DMS53 treated with DMSO at 0.1 percent for 48 hours (cell line): ENCODE results near the gene IL22RA2.

Experiments used
- DNase-seq: peaks from one replicate; lab custom pipeline; 2025; ENCODE audit not compliant: unreplicated experiment; lab: John Stamatoyannopoulos, UW

Gene IL22RA2

DNA sequence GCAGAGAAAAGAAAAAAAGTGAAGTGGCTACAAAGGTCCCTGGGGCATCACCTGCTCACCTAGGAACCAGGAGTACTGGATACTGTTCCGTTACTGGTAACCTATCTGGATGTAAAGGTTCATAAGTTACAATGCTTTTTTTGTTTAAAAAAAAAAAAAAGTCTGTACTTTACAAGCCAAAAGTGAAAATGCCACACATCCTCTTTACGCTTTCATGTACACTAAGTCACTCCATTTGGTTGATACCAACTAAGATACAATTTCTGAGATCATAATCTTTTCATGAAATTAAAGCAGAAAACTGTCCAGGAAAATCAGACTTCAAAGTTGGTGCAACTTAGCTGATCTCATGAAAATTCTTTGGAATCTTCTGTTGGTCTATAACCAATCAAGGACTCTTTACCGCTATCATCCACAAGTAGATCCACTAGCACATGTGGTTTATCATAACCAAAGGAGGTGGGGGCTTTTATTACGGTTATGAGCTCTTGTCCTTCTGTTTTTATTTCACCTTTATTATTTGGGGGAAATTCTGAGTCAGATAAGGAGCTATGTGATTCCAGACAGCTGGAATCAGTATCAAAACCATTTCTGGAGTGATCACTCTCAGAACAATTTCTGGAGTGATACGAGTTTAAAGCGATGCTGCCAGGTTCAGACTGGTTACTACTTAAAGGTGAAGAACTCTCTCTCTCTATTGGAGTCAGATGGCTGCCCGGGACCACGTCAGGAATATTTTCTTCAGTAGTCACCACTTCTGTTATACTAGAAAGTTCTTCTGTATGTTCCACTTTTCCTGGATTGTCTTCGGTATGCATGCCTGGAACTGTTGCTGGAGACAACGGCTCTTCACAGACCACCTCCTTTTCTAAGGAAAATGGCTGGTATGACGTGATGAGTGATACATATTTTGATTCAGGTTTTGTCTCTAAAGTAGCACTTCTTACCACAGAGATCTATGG lies 24.5 kb upstream of the IL22RA2 start:
- DNase-seq, result no peak

DNA sequence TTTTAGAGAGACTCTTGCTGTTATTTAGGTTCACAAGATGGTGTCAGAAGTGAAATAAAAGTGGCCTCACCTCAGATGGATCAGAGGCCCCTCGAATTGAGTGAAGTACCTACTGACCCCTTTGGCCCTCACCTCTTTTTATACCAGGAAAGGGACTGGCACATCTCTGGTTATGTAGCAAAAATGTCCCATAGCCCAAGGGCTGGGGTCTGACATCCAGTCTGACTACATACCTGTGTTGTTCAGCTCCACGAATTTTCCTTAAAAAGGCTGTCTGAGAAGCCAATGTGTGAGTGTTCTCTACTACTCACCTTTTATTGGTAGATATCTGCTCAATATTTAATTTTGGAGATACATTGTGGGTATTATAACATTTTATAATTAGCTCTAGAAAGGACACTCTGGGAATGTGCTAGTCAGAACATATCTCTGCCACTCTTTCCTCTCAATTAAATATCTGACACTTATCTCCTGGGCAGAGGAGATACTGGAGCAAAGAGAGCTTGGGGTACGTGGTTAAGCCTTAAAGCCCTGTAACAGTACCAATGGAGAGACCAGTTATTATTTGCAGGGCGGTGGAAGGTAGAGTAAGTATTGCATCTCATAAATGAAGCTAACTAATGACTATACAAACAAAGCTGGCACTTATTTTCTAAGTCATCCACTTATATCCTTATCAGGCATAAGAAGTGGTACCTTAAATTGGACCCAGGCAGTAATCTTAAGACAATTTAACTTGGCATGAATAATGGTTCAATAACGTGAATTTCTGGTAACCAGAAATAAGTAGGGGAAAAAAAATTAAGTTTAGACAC lies 20.0 kb upstream of the IL22RA2 start:
- DNase-seq, result no peak

DNA sequence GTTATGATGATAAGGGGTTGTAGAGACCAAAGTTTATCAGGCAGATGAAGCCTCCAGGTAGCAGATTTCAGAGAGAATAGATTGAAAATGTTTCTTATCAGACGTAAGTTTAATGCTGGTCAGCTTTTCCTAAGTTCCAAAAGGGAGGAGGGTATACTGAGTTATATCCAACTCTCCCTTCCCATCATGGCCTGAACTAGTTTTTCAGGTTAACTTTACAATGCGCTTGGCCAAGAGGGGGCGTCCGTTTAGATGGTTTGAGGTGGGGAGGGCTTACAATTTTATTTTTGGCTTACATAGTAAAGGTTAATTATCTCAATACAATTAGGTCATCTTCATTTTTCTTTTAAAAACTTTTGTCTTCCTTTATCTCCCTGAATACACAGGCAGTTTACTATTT lies 19.4 kb upstream of the IL22RA2 start:
- no peak for DNase-seq

GRCh38 chr6:137191670-137192069 lies 18.2 kb upstream of the IL22RA2 start:
- no peak for DNase-seq

DNA sequence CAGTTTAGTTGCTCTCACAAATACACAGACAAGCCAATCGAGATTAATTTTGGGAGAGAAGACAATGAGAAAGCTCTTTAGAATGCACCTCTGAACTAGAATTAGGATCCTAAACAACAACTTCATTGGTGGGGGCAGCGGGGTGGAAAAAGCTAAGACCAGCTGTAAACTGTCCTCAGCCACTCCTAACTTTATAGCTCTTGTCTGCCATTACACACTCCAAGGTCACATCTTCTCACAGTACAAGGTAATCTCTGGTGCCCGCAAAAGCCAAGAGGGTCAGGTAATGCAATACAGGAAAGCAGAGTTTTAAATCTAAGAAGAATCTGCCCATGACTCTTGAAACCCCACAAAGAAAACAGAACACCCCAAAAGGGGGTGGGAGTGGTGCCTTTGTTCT lies 17.8 kb upstream of the IL22RA2 start:
- DNase-seq, result no peak

- DNase-seq, result no peak
Measured at GRCh38 chr6:137190583-137191094, 17.2 kb upstream of the IL22RA2 start.

GRCh38 chr6:137188855-137189254 lies 15.4 kb upstream of the IL22RA2 start:
- DNase-seq, result no peak

DNA sequence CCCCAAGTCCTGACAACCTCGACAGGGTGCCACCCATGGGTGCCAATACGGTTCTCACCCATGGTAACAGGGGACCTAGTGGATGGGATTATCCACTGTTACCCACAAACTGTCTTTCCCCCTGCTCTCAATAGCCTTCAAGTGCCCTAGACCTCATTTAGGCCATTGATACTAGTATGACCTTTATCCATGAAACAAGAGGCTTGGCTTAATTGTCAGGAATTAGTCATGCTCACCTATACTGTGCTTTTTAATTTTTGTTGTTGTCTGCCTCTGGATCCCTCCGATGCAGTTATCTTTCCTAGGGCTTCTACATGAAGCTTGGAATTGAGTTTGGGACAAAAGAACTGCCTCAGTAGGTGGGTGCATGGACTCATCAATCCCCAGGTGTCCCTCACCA lies 11.8 kb upstream of the IL22RA2 start:
- no peak for DNase-seq

DNA sequence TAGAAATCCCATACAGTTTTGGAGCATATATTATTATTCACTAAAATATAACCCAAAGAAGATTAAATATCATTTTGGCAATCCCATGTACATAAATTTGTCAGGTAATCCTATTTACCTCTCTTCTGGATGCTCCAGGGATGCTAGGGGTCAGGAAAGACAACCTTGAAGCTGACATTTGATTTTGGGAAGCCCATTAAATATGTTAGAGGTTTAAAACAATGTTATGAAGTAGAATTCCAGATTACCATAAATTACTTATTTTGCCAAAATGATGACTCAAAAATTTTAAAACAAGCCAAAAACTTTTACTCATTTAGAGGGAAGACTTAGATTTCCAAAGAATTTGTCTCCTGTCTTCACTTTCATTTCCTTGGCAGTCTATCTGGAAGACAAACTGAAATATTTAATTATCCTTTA lies 9.2 kb upstream of the IL22RA2 start:
- DNase-seq, result no peak

- DNase-seq, result no peak
Measured at GRCh38 chr6:137181891-137182653, 8.6 kb upstream of the IL22RA2 start.

- DNase-seq, result no peak
Measured at GRCh38 chr6:137177611-137178010, 4.2 kb upstream of the IL22RA2 start.

- no peak for DNase-seq
Measured at GRCh38 chr6:137176729-137177128, 3.3 kb upstream of the IL22RA2 start.

DNA sequence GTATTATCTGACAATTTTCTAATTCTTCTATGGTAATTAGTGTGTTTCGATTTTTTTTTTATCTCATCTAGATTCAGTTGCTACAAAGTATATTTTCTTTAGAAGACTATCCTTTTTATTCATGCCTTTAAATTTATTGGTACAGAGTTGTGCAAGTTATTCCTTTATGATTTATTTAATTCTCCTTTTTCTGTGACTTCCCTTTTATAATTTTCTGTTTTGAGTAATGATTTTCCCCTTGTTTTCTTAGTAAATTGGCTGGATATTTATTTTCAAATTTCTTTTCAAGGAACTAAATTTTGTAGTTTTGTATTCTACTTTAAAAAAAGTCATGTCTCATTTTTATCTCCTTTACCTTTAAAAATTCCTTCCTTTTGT lies 2.4 kb upstream of the IL22RA2 start:
- DNase-seq, result no peak

DNA sequence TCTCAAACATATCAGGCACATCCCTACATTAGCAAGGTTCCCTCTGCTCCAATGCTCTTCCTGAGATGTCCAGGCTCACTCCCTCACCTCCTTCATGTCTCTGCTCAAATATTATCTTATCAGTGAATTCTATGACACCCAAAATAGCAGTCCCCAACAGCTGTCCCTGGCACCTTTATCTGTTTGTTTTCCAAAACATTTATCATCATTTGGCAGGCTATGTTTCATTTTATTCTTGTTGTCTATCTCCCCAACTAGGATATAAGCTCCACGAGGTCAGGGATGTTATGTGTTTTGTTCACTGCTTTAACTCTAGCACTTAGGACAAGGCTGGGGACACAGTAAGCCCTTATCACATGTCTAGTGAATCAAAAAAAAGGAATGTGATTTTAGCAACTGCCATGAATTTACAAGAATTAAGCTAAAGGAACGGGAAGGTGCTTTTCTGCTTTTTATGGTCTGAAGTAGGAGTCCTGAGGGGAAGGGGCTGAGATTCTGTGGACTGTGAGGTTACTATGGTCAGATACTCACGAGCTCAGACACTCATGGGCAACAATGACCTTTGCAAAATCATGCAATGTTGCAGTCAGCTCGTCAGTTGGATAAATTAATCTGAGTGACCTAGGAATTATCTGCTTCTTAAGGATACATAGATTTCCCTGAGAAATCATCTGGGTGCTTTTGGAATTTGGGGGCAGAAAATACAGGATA lies 1.9 kb upstream of the IL22RA2 start:
- no peak for DNase-seq

DNA sequence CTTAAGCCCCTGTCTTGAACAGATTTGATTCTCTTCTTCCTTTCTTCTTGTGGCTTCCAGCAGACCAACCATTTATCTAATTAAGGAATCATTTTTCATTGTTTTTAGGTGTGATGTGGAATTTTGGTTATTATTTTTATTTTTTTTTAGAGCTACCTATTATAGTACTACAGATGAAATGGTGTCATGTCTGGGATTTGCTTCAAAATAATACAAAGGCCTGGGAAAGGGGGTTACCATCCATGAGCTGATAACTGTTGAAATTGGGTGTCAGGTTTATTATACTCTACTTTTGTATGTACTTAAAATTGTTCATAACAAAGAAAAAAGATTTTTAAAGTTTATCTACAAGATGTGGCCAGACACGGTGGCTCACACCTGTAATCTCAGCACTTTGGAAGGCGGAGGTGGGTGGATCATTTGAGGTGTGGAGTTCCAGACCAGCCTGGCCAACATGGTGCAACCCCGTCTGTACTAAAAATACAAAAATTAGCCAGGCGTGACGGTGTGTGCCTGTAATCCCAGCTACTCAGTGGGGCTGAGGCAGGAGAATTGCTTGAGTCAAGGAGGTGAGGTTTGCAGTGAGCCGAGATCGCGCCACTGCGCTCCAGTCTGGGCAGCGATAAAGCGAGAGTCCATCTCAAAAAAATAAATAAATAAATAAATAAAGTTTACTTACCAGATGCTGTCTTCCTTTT lies 561 bp downstream of the IL22RA2 start:
- no peak for DNase-seq

DNA sequence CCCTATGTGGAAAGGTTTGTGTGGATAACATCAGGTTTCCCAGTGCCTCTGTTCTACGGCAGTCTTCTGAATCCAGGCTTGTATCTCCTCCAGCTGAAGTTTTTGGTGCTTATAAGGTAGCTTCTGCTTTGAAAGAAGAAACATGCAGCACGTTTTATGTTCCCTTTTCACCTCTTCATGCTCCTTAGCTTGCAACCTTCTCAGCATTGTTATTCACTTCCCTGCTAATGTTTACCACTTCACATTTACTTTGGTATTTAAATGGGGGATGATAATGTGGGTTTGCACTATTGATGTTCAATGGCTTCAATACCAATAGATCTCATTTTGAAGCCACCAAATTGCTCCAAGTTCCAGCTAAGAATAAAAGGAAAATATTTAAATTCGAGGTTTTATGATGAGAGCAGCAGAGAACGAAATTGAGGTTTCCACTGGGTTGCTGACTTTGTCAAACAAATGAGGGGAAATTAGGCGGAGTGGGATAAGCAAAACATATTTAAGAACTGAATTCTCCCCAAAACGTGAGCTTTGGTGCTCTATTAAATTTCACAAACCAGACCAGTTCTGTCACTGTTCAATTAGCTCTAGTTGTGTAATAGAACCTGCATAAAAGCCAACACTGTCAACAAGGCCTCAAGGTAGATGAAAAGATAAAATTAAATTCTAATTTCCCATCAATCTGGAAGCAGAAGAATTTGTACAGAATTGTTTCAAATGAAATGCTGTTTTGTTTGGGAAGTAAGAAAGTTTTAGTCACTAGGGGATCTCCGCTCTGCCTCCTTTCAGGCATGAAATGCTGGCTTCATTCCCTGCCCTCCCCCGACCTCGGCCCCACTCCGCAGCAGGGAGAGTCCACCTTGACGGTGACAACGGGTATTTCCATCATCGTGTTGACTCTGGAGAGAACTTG lies 1.4 kb downstream of the IL22RA2 start:
- DNase-seq, result no peak

- no peak for DNase-seq
Measured at GRCh38 chr6:137171053-137171374, 2.4 kb downstream of the IL22RA2 start.

DNA sequence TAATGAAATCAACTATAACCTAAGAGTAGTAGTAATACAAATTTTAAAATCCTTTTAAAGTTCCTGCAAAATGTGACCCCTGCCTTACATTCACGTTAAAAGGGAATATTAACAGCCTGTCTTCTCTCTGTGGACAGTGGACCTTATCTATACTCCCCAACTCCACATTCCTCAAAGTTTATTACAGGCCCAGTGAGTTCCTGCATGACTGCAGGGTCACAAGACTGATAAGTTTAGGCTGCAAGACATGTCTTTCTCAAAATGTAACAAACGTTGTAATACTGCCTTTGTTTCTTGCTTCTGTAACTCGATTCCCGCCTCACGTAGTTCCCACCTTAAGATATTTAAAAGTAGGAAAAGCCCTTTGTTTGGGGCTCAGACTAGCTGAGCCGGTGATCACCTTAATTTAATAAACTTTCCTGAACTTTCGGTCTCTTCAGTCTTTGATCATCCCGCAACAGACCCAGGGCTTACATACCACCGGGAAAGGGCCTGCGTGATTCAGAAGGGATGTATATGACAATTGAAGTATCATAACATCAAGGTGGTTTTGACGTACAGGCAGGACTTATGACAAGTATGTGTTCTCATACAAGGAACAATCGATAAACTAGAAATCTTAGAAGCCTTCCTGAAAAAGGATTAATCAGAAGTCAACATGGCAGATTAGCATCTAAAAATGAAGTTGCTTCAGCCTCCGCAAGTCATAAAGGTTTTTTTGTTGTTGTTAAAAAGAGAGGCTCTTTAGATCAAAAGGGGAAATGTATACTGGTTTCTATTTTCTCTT lies 3.0 kb downstream of the IL22RA2 start:
- no peak for DNase-seq
